Kidney (tissue), 14 donors: ENCODE measurements around the gene ABCA5. TPM values are rescaled to one million over a fixed set of nuclear protein-coding genes. Genes with fewer than 3 reads are reported as not detected.

Experiments used
- DNase-seq, 5 donors: peaks; one replicate each; pipeline ENCODE4 v3.0.0-alpha.2; 2013 to 2020
- FAIRE-seq: peaks from 2 replicates; lab custom pipeline; 2012; peaks lifted over from hg19 to GRCh38; lab: Jason Lieb, UNC
- H3K27ac ChIP-seq, 2 donors: one replicate each; pipeline ENCODE4 v1.7.0; 2013; ENCODE audit warnings: low read depth in 2 of 2, low read length in 2 of 2, inconsistent platforms in 1 of 2
- H3K27me3 ChIP-seq: one replicate; pipeline ENCODE4 v1.7.1; 2013; ENCODE audit warnings: low read length, inconsistent platforms; ENCODE audit not compliant: control insufficient read depth, insufficient read depth
- H3K36me3 ChIP-seq, 3 donors: one replicate each; pipeline versions ENCODE4 v1.7.0 to v1.7.1; 2013; ENCODE audit warnings: low read length in 3 of 3, control low read depth in 1 of 3, inconsistent platforms in 1 of 3; ENCODE audit not compliant: insufficient read depth in 3 of 3, control insufficient read depth in 2 of 3
- H3K4me1 ChIP-seq, 3 donors: one replicate each; pipeline versions ENCODE4 v1.7.0 to v1.7.1; 2013; ENCODE audit warnings: low read length in 3 of 3, inconsistent platforms in 1 of 3, low read depth in 1 of 3; ENCODE audit not compliant: control insufficient read depth in 2 of 3, insufficient read depth in 2 of 3
- H3K4me3 ChIP-seq, 3 donors: one replicate each; pipeline versions ENCODE4 v1.7.0 to v1.8.1; 2013; ENCODE audit warnings: low read length in 3 of 3, control low read depth in 1 of 3, inconsistent platforms in 1 of 3
- H3K9ac ChIP-seq, 3 donors: one replicate each; pipeline versions ENCODE4 v1.7.0 to v1.7.1; 2013; ENCODE audit warnings: low read length in 3 of 3, control low read depth in 1 of 3, inconsistent platforms in 1 of 3
- H3K9me3 ChIP-seq, 3 donors: one replicate each; pipeline versions ENCODE4 v1.7.0 to v1.7.1; 2013; ENCODE audit warnings: low read length in 3 of 3, control low read depth in 1 of 3, inconsistent platforms in 1 of 3; ENCODE audit not compliant: control insufficient read depth in 2 of 3, insufficient read depth in 1 of 3
- CTCF ChIP-seq: IDR thresholded peaks from 3 replicates; pipeline ENCODE4 v1.5.1; 2012; ENCODE audit warnings: mild to moderate bottlenecking, moderate library complexity, borderline replicate concordance; ENCODE audit not compliant: insufficient read depth; ENCODE audit errors: extremely low read depth
- intact Hi-C: fragments of 100-400 bp; cut with DNase I; formaldehyde crosslinking; loops from one replicate; pipeline ENCODE4 v1.11.1; 2022
- polyA plus RNA-seq: library from polyadenylated mRNA; stranded (reverse); fragments of 350-450 nt; fragmentation: Illumina TruSeq; extraction: RNeasy Lipid Tissue Mini Kit (QIAGEN cat#74804); gene quantifications from one replicate; pipeline ENCODE4 v1.2.3, GENCODE V29; 2014; ENCODE audit warnings: low read depth, low replicate concordance; ENCODE audit not compliant: insufficient read depth
- total RNA-seq: library from RNA; stranded (reverse); fragmentation: NEBNext Ultra II Directional; extraction: Animal tissue kit (Norgen Biotek cat#: 25700); gene quantifications from one replicate; pipeline ENCODE4 v1.2.1, GENCODE V29; 2021
- donor health status: control.
- donor health status: control.
- donor health status: control.
- donor health status: control.
- donor health status: control.
- donor health status: DM: yes; HTN: yes; CAD: no.
- donor health status: Normal renal cell carcinoma (clear cell type).

Gene ABCA5
- total and polyA plus RNA-seq, 2 donors from 2014 or later = 19.0 to 25.1 TPM

GRCh38 chr17:69239611-69240600 is 87.0 kb downstream of the ABCA5 start:
- no peak overlapping the region for H3K9ac ChIP-seq
- H3K4me3 ChIP-seq = no peak overlapping the region
- H3K4me1 ChIP-seq = no peaks in the 10 kb centered on the region
- DNase-seq (no peak), FAIRE-seq (no peak)
- no peaks in the 10 kb centered on the region for H3K27me3 ChIP-seq
- intact Hi-C loops = loop anchor here (5.0 kb wide), 1 partner anchor 463 kb away; no protein-coding TSS in a partner anchor
- no peaks in the 10 kb centered on the region for H3K36me3 ChIP-seq
- no peaks in the 10 kb centered on the region for H3K9me3 ChIP-seq
- H3K27ac ChIP-seq = no peak overlapping the region
- TF ChIP-seq CTCF = no peak

- intact Hi-C loops = loop anchor here (5.0 kb wide), 1 partner anchor 460 kb away; no protein-coding TSS in a partner anchor
- no peak for FAIRE-seq
Measured at GRCh38 chr17:69236946-69237345, 90.0 kb downstream of the ABCA5 start.

GRCh38 chr17:69236464-69236863 is 90.5 kb downstream of the ABCA5 start:
- no peaks in the 10 kb centered on the region for H3K27me3 ChIP-seq
- intact Hi-C loops = loop anchor here (5.0 kb wide), 1 partner anchor 459 kb away; no protein-coding TSS in a partner anchor
- no peak for TF ChIP-seq CTCF
- FAIRE-seq = no peak
- H3K36me3 ChIP-seq = no peaks in the 10 kb centered on the region
- H3K4me1 ChIP-seq = no peaks in the 10 kb centered on the region
- H3K9ac ChIP-seq = no peak overlapping the region
- H3K27ac ChIP-seq = no peak overlapping the region
- DNase-seq = no peak
- peaks cover 0 to 6% (median 2%) of the 10 kb centered on the region in 3 donors for H3K9me3 ChIP-seq
- H3K4me3 ChIP-seq = no peak overlapping the region

More at GRCh38 chr17:69236946-69237345, 90.0 kb downstream of the ABCA5 start:
- Histone ChIP-seq H3K27me3 (no peaks in the 10 kb centered on the region), H3K4me3 (no peak overlapping the region), H3K9ac (no peak overlapping the region), H3K4me1 (no peaks in the 10 kb centered on the region), H3K9me3 (peaks cover 0 to 6% (median 2%) of the 10 kb centered on the region in 3 donors), H3K36me3 (no peaks in the 10 kb centered on the region), H3K27ac (no peak overlapping the region)
- no peak for DNase-seq
- TF ChIP-seq CTCF = no peak
